Measurements from ENCODE around the gene SLC31A1. TPM values are rescaled to one million over a fixed set of nuclear protein-coding genes. Genes with fewer than 3 reads are reported as not detected.
A peak's percentile ranks its signal among the peaks of the same experiment; 100 is the strongest.
"Not testable (repeated sequence)": the region's sequence is repeated elsewhere in the genome, so short reads cannot be mapped to it uniquely, and the experiment has no call there.

The SLC31A1 gene
- total RNA-seq, 2 donors from 2014 or later: 7.9 to 8.8 TPM

- ATAC-seq (replicated peaks in 1 of 2) (no peak), DNase-seq (no peak)
- peaks cover 17% of the 10 kb centered on the region for H3K4me1 Mint-ChIP-seq (ENCODE audit: low read depth)
- H3K36me3 Mint-ChIP-seq (ENCODE audit: insufficient read depth in 2 of 2): peaks cover 0 to 1% of the 10 kb centered on the region in 2 donors
- no peaks in the 10 kb centered on the region for H3K9me3 Mint-ChIP-seq
- H3K27ac Mint-ChIP-seq: no peak overlapping the region
- H3K4me3 Mint-ChIP-seq: no peak overlapping the region
- H3K27me3 Mint-ChIP-seq (ENCODE audit: low read depth): no peaks in the 10 kb centered on the region
Observed at GRCh38 chr9:113227436-113227835, 6.1 kb downstream of the SLC31A1 start.

- H3K4me3 Mint-ChIP-seq: no peak overlapping the region
- no peaks in the 10 kb centered on the region for H3K9me3 Mint-ChIP-seq
- H3K27me3 Mint-ChIP-seq (ENCODE audit: low read depth): no peaks in the 10 kb centered on the region
- peaks cover 0 to 1% of the 10 kb centered on the region in 2 donors for H3K36me3 Mint-ChIP-seq (ENCODE audit: insufficient read depth in 2 of 2)
- H3K27ac Mint-ChIP-seq: no peak overlapping the region
- DNase-seq: no peak
- peaks cover 17% of the 10 kb centered on the region for H3K4me1 Mint-ChIP-seq (ENCODE audit: low read depth)
- no peak for ATAC-seq (replicated peaks in 1 of 2)
Observed at GRCh38 chr9:113228130-113228665, 6.9 kb downstream of the SLC31A1 start.

- H3K4me1 Mint-ChIP-seq (ENCODE audit: low read depth): peaks cover 19% of the 10 kb centered on the region
- H3K27ac Mint-ChIP-seq: no peak overlapping the region
- peaks cover 0 to 1% of the 10 kb centered on the region in 2 donors for H3K36me3 Mint-ChIP-seq (ENCODE audit: insufficient read depth in 2 of 2)
- H3K9me3 Mint-ChIP-seq: no peaks in the 10 kb centered on the region
- no peak for ATAC-seq (replicated peaks in 1 of 2)
- no peak overlapping the region for H3K4me3 Mint-ChIP-seq
- H3K27me3 Mint-ChIP-seq (ENCODE audit: low read depth): no peaks in the 10 kb centered on the region
- no peak for DNase-seq
Observed at GRCh38 chr9:113231701-113232100, 10.4 kb downstream of the SLC31A1 start.

GRCh38 chr9:113235701-113236255, 14.4 kb downstream of the SLC31A1 start:
- ATAC-seq (replicated peaks in 1 of 2); H3K36me3 Mint-ChIP-seq (ENCODE audit: insufficient read depth in 2 of 2); H3K27me3 Mint-ChIP-seq (ENCODE audit: low read depth); H3K27ac Mint-ChIP-seq; H3K9me3 Mint-ChIP-seq; H3K4me3 Mint-ChIP-seq; DNase-seq: not testable (repeated sequence)
- peaks cover 14% of the 10 kb centered on the region for H3K4me1 Mint-ChIP-seq (ENCODE audit: low read depth)

- no peak overlapping the region for H3K4me3 Mint-ChIP-seq
- no peaks in the 10 kb centered on the region for H3K27me3 Mint-ChIP-seq (ENCODE audit: low read depth)
- no peak overlapping the region for H3K27ac Mint-ChIP-seq
- no peak for ATAC-seq (replicated peaks in 1 of 2)
- H3K9me3 Mint-ChIP-seq: no peaks in the 10 kb centered on the region
- H3K36me3 Mint-ChIP-seq (ENCODE audit: insufficient read depth in 2 of 2): no peaks in the 10 kb centered on the region
- DNase-seq: no peak
- peaks cover 14% of the 10 kb centered on the region for H3K4me1 Mint-ChIP-seq (ENCODE audit: low read depth)
Observed at GRCh38 chr9:113237026-113237425, 15.7 kb downstream of the SLC31A1 start.

GRCh38 chr9:113238202-113238858, 17.0 kb downstream of the SLC31A1 start:
- H3K36me3 Mint-ChIP-seq (ENCODE audit: insufficient read depth in 2 of 2): no peaks in the 10 kb centered on the region
- no peak overlapping the region for H3K4me3 Mint-ChIP-seq

GRCh38 chr9:113238859-113239232, 17.5 kb downstream of the SLC31A1 start:
- ATAC-seq (replicated peaks in 1 of 2) (no peak), DNase-seq (no peak)
- Mint-ChIP-seq H3K9me3 (no peaks in the 10 kb centered on the region), H3K4me1 (ENCODE audit: low read depth) (no peaks in the 10 kb centered on the region), H3K4me3 (no peak overlapping the region), H3K36me3 (ENCODE audit: insufficient read depth in 2 of 2) (no peaks in the 10 kb centered on the region), H3K27ac (no peak overlapping the region), H3K27me3 (ENCODE audit: low read depth) (no peaks in the 10 kb centered on the region)

More at GRCh38 chr9:113238202-113238858, 17.0 kb downstream of the SLC31A1 start:
- no peaks in the 10 kb centered on the region for H3K9me3 Mint-ChIP-seq
- no peaks in the 10 kb centered on the region for H3K27me3 Mint-ChIP-seq (ENCODE audit: low read depth)
- H3K4me1 Mint-ChIP-seq (ENCODE audit: low read depth): peaks cover under 1% of the 10 kb centered on the region
- H3K27ac Mint-ChIP-seq: no peak overlapping the region
- peak in 1 of 2 donors; percentile 32 for ATAC-seq (replicated peaks in 1 of 2)
- no peak for DNase-seq

GRCh38 chr9:113241161-113241560, 19.8 kb downstream of the SLC31A1 start:
- DNase-seq (no peak), ATAC-seq (replicated peaks in 1 of 2) (no peak)
- no peaks in the 10 kb centered on the region for H3K36me3 Mint-ChIP-seq (ENCODE audit: insufficient read depth in 2 of 2)
- H3K9me3 Mint-ChIP-seq: no peaks in the 10 kb centered on the region
- H3K4me3 Mint-ChIP-seq: no peak overlapping the region
- H3K27me3 Mint-ChIP-seq (ENCODE audit: low read depth): no peaks in the 10 kb centered on the region
- H3K4me1 Mint-ChIP-seq (ENCODE audit: low read depth): no peaks in the 10 kb centered on the region
- no peak overlapping the region for H3K27ac Mint-ChIP-seq

GRCh38 chr9:113244556-113244955, 23.2 kb downstream of the SLC31A1 start:
- no peak overlapping the region for H3K4me3 Mint-ChIP-seq
- DNase-seq: no peak
- H3K36me3 Mint-ChIP-seq (ENCODE audit: insufficient read depth in 2 of 2): peaks cover 0 to 2% of the 10 kb centered on the region in 2 donors
- H3K9me3 Mint-ChIP-seq: no peaks in the 10 kb centered on the region
- no peak for ATAC-seq (replicated peaks in 1 of 2)
- H3K27ac Mint-ChIP-seq: no peak overlapping the region
- no peaks in the 10 kb centered on the region for H3K27me3 Mint-ChIP-seq (ENCODE audit: low read depth)
- H3K4me1 Mint-ChIP-seq (ENCODE audit: low read depth): no peaks in the 10 kb centered on the region

GRCh38 chr9:113245894-113246293, 24.6 kb downstream of the SLC31A1 start:
- H3K27me3 Mint-ChIP-seq (ENCODE audit: low read depth): no peaks in the 10 kb centered on the region
- no peak for DNase-seq
- no peak overlapping the region for H3K27ac Mint-ChIP-seq
- H3K9me3 Mint-ChIP-seq: no peaks in the 10 kb centered on the region
- H3K4me3 Mint-ChIP-seq: no peak overlapping the region
- peaks cover 0 to 4% of the 10 kb centered on the region in 2 donors for H3K36me3 Mint-ChIP-seq (ENCODE audit: insufficient read depth in 2 of 2)
- H3K4me1 Mint-ChIP-seq (ENCODE audit: low read depth): no peaks in the 10 kb centered on the region
- no peak for ATAC-seq (replicated peaks in 1 of 2)

GRCh38 chr9:113246928-113247327, 25.6 kb downstream of the SLC31A1 start:
- no peaks in the 10 kb centered on the region for H3K9me3 Mint-ChIP-seq
- ATAC-seq (replicated peaks in 1 of 2) (no peak), DNase-seq (no peak)
- H3K27ac Mint-ChIP-seq: no peak overlapping the region
- no peaks in the 10 kb centered on the region for H3K27me3 Mint-ChIP-seq (ENCODE audit: low read depth)
- H3K4me3 Mint-ChIP-seq: no peak overlapping the region
- no peaks in the 10 kb centered on the region for H3K4me1 Mint-ChIP-seq (ENCODE audit: low read depth)
- peaks cover 0 to 4% of the 10 kb centered on the region in 2 donors for H3K36me3 Mint-ChIP-seq (ENCODE audit: insufficient read depth in 2 of 2)

- Mint-ChIP-seq H3K4me1 (ENCODE audit: low read depth) (no peaks in the 10 kb centered on the region), H3K27ac (no peak overlapping the region), H3K9me3 (no peaks in the 10 kb centered on the region), H3K4me3 (no peak overlapping the region), H3K36me3 (ENCODE audit: insufficient read depth in 2 of 2) (peaks cover 0 to 4% of the 10 kb centered on the region in 2 donors), H3K27me3 (ENCODE audit: low read depth) (no peaks in the 10 kb centered on the region)
- no peak for DNase-seq
- no peak for ATAC-seq (replicated peaks in 1 of 2)
Observed at GRCh38 chr9:113247640-113248039, 26.3 kb downstream of the SLC31A1 start.

- not testable (repeated sequence) for H3K4me3 Mint-ChIP-seq; H3K27ac Mint-ChIP-seq; H3K4me1 Mint-ChIP-seq (ENCODE audit: low read depth); H3K27me3 Mint-ChIP-seq (ENCODE audit: low read depth); H3K9me3 Mint-ChIP-seq; ATAC-seq (replicated peaks in 1 of 2); H3K36me3 Mint-ChIP-seq (ENCODE audit: insufficient read depth in 2 of 2); DNase-seq
Observed at GRCh38 chr9:113249661-113250060, 28.3 kb downstream of the SLC31A1 start.

- H3K4me3 Mint-ChIP-seq: no peak overlapping the region
- ATAC-seq (replicated peaks in 1 of 2) (no peak), DNase-seq (no peak)
- no peak overlapping the region for H3K27ac Mint-ChIP-seq
- H3K36me3 Mint-ChIP-seq (ENCODE audit: insufficient read depth in 2 of 2): peaks cover 0 to 4% of the 10 kb centered on the region in 2 donors
- no peaks in the 10 kb centered on the region for H3K27me3 Mint-ChIP-seq (ENCODE audit: low read depth)
- H3K4me1 Mint-ChIP-seq (ENCODE audit: low read depth): no peaks in the 10 kb centered on the region
- no peaks in the 10 kb centered on the region for H3K9me3 Mint-ChIP-seq
Observed at GRCh38 chr9:113250807-113251206, 29.5 kb downstream of the SLC31A1 start.
